Activated CD4-positive, alpha-beta T cell treated with anti-CD3 and anti-CD28 coated beads, Interleukin-2, amount 50 U/mL, for 16 hours (primary cell): ENCODE results near the gene TAL2.
"Not testable (repeated sequence)": the region's sequence is repeated elsewhere in the genome, so short reads cannot be mapped to it uniquely, and the experiment has no call there.

Experiments
- DNase-seq: peaks from one replicate; pipeline ENCODE4 v3.0.0-alpha.2; 2020

The TAL2 gene

GRCh38 chr9:105676351-105676923 lies 14.2 kb downstream of the TAL2 start:
- DNase-seq = no peak

- DNase-seq = no peak
Observed at GRCh38 chr9:105678163-105678562, 15.9 kb downstream of the TAL2 start.

- DNase-seq = no peak
Observed at GRCh38 chr9:105678781-105679180, 16.5 kb downstream of the TAL2 start.

- no peak for DNase-seq
Observed at GRCh38 chr9:105679257-105680022, 17.2 kb downstream of the TAL2 start.

GRCh38 chr9:105681313-105681712 lies 19.1 kb downstream of the TAL2 start:
- DNase-seq = no peak

- DNase-seq = no peak
Observed at GRCh38 chr9:105681724-105682123, 19.5 kb downstream of the TAL2 start.

- DNase-seq = no peak
Observed at GRCh38 chr9:105683688-105684275, 21.5 kb downstream of the TAL2 start.

- no peak for DNase-seq
Observed at GRCh38 chr9:105686936-105687335, 24.7 kb downstream of the TAL2 start.

- no peak for DNase-seq
Observed at GRCh38 chr9:105690742-105691141, 28.5 kb downstream of the TAL2 start.

- DNase-seq = peak; percentile 11
Observed at GRCh38 chr9:105693435-105694189, 31.4 kb downstream of the TAL2 start.

- DNase-seq = peak; percentile 75
Observed at GRCh38 chr9:105694190-105694847, 32.1 kb downstream of the TAL2 start, which contains the start of gene TMEM38B. Gene TMEM38B (plus strand): TSS chr9:105694541. CDS start chr9:105694661, 120 bp downstream.

GRCh38 chr9:105694848-105695581 lies 32.8 kb downstream of the TAL2 start:
- peak; percentile 59 for DNase-seq

GRCh38 chr9:105696219-105696793 lies 34.0 kb downstream of the TAL2 start:
- DNase-seq = no peak

- DNase-seq = no peak
Observed at GRCh38 chr9:105697871-105698270, 35.6 kb downstream of the TAL2 start.

GRCh38 chr9:105698348-105698870 lies 36.2 kb downstream of the TAL2 start:
- DNase-seq = no peak

GRCh38 chr9:105700668-105701067 lies 38.4 kb downstream of the TAL2 start:
- no peak for DNase-seq

GRCh38 chr9:105701145-105701544 lies 38.9 kb downstream of the TAL2 start:
- no peak for DNase-seq

- no peak for DNase-seq
Observed at GRCh38 chr9:105702207-105702606, 40.0 kb downstream of the TAL2 start.

GRCh38 chr9:105703638-105704037 lies 41.4 kb downstream of the TAL2 start:
- not testable (repeated sequence) for DNase-seq

GRCh38 chr9:105706156-105706555 lies 43.9 kb downstream of the TAL2 start:
- DNase-seq = no peak

- DNase-seq = no peak
Observed at GRCh38 chr9:105708405-105708804, 46.1 kb downstream of the TAL2 start.
